ENCODE measurements around the gene ZNF644. TPM values are rescaled to one million over a fixed set of nuclear protein-coding genes. Genes with fewer than 3 reads are reported as not detected.
"Not testable (repeated sequence)": the region's sequence is repeated elsewhere in the genome, so short reads cannot be mapped to it uniquely, and the experiment has no call there.

Gene ZNF644
- total RNA-seq, 1 donor from 2014 or later = 18.3 TPM

DNA sequence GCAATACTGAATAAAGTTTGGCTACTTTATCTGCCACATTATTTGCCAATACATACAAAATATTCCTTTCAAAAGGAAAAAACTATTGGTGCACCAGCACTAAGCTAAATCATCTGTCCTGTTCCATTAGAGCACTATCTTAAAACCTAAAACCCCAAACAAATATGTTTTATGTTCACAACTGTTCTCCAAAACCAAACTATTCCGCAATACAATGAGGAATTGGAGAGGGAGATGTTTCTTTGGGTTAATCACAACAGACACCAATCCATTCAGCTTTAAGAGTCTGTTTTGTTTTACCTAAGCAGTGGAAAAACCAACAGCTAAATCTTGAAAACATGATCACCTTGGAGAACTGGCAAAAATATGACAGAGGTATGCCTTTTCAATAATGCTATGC is 85.1 kb downstream of the ZNF644 start:
- DNase-seq (ENCODE audit: low spot score) = no peak
- ATAC-seq = no peak

DNA sequence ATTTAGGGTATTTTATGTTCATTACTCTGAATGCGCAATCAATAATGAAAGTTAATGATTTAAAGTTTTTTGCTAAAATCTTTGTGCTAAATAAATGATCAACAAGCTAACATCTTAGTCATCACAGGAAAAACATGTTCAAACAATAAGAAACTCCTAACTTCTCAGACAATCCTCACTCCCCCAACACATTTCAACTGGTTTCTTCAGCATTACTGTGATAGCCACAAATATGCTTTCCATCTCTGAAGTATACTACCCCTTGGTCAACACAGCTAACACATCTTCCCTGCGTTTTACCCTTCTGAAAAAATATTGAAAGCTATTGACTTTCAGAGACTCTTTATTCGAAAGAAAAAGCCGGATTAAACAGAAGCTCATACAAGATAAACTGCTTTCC is 85.8 kb downstream of the ZNF644 start:
- ATAC-seq (no peak), DNase-seq (ENCODE audit: low spot score) (no peak)

GRCh38 chr1:90928231-90928630 is 93.6 kb downstream of the ZNF644 start:
- DNase-seq (ENCODE audit: low spot score) = not testable (repeated sequence)

DNA sequence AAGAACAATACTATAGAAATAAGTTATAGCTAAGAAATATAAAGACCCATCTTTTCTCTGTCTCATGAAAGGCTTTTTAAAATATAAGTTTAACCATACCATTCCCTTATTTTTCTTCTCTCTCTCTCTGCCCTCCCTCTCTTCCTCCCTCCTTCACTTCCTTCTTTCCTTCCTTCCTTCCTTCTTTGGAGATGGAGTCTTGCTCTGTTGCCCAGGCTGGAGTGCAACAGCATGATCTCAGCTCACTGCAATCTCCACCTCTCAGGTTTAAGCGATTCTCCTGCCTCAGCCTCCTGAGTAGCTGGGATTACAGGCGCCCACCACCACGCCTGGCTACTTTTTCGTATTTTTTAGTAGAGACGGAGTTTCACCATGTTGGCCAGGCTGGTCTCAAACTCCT is 94.2 kb downstream of the ZNF644 start:
- not testable (repeated sequence) for DNase-seq (ENCODE audit: low spot score); ATAC-seq

More at GRCh38 chr1:90928231-90928630, 93.6 kb downstream of the ZNF644 start:
- not testable (repeated sequence) for ATAC-seq

DNA sequence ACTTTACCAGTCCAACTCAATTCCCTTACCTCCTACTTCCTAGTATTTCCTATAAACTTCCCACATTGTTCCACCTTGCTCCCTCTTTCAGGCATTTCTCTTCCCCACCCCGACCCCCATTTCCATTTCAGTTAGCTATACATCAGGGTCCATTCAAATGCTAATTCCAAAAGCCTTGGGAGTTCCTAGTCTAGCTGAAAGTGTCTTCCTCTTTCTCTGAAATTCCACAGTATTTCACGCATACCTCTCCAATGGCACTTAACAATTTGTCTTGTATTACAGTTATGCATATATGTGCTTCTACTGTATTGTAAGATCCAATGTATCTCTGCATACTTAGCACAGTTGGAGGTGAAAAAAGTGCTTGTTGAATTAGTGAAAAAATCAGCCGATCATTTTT is 94.9 kb downstream of the ZNF644 start:
- DNase-seq (ENCODE audit: low spot score) = no peak

DNA sequence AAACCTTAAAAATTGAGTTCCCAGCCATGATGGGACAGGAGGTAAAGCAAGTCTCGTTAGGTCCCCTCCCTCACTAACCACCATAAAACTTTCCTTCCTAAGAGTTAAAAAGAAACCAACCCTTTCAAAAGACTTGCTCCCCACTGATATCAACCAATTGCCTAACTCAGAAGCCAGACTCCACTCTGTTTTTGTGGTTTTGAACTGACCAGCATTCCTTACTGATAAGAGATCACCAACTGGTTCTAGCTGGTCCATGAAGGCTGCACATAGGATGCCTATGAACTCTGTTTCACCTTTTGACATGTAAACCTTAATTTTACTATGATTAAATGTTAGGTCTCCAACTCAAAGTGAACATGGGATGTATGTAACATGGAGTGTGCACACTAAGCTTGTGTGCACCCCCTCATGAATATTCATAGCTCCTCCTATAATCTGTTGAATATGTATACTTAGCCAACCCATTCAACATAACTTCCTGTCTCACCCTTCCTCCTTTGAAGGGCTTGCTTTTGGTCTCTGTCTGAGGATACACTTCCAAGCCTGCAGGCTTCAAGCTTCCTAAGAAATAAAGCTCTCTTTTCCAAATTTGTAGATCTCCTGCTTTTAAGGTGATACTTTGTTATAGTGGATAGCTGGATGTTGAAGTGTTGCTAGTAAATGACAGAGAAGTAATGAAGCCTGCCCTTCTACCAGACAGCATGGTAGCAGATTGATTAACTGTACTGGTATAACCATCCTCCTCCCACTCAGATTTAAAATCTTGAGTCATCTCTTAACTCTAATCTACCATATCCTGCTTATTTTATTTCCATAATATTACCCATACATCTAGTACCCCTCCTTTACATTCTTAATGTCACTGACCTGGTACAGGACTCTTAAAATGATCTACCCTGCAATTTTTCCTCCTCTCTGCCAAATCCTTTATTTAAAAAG is 95.6 kb downstream of the ZNF644 start:
- DNase-seq (ENCODE audit: low spot score) = no peak
- peak; percentile 26 for ATAC-seq

More for the DNA sequence above, 94.9 kb downstream of the ZNF644 start:
- no peak for ATAC-seq

DNA sequence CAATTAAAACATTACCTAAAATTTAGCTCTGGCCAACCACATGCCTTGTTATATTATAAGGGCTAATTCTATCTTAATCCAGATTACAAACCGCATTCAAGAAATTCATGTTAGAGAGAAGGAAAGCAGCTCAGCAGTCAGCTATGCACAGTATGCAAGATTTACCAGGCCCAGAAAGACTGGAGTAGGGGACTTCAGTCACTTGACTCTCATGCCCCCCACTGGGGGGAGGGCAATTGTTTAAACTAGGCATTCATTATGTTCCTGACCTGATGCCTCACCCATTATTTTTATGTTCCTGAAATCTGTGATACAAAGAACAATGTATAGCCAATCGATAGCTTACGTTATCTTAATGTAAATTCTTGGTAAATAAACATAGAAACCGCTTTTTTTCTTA is 96.9 kb downstream of the ZNF644 start:
- no peak for DNase-seq (ENCODE audit: low spot score)

DNA sequence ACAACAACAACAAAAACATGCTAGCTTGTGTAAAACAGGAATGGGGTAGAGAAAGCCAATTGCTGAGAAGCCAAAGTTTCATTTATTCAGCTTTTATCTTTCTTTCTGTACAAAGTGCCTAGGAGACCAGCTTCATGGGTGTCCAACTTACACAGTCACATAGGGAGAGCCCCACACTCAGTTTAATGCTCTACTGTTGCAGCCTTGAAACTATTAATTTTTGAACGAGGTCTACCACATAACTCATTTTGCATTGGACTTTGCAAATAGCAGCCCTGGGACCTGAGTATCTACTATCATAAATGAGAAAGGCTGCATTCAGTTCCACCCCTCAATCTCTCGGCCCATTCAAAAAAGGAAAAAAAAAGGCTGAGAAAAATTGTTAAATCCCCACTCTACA is 98.8 kb downstream of the ZNF644 start:
- ATAC-seq (no peak), DNase-seq (ENCODE audit: low spot score) (no peak)

More for the DNA sequence above, 96.9 kb downstream of the ZNF644 start:
- no peak for ATAC-seq

DNA sequence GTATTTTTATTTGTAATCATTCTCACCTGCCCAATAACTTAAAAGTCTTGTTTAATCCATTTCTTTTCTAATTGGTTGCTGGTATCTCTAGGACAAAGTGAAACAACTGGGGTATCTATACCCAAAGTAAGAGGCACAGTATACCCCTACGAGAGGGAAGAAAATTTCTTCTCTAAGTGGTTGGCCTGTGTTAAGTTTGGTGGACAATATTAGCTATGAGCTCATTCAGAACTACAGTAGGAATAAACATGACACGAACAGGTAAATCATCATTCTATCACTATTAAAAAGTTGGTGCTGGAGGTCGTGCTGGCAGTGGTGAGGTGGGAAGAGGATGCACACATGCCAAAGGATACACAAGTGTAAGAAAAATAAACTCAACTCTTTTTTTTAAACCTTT is 99.6 kb downstream of the ZNF644 start:
- DNase-seq (ENCODE audit: low spot score) = no peak
- ATAC-seq = peak; percentile 17

GRCh38 chr1:90919900-90920299 is 101.9 kb downstream of the ZNF644 start:
- DNase-seq (ENCODE audit: low spot score) (no peak), ATAC-seq (no peak)

DNA sequence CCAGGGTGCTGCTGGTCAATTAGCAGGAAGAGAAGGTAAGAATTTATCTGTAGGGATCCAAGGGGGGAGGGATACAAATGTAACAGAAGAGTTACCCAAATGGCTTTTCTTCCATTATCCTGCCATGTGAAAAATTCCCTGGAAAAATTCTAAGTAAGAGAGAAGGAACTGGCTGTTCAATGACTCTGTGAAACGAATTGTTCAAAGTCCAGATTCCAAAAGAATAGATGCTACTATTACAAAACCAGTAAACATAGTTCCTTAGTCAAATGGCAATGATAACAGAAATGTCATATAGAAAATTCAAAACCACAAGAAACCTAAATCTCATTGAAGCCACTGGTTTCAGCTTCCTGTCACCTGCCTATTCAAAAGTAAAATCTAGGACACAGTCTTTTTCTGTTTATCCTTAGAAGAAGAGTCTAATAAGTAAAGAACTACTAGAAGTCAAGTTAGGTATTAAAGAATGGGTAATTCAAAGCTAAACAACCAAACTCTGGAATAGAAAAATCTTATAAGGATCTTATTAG is 102.6 kb downstream of the ZNF644 start:
- no peak for DNase-seq (ENCODE audit: low spot score)
- peak; percentile 44 for ATAC-seq

- ATAC-seq (no peak), DNase-seq (ENCODE audit: low spot score) (no peak)
Measured at GRCh38 chr1:90911353-90911752, 110.5 kb downstream of the ZNF644 start.

GRCh38 chr1:90902672-90903071 is 119.2 kb downstream of the ZNF644 start:
- DNase-seq (ENCODE audit: low spot score) (no peak), ATAC-seq (no peak)

DNA sequence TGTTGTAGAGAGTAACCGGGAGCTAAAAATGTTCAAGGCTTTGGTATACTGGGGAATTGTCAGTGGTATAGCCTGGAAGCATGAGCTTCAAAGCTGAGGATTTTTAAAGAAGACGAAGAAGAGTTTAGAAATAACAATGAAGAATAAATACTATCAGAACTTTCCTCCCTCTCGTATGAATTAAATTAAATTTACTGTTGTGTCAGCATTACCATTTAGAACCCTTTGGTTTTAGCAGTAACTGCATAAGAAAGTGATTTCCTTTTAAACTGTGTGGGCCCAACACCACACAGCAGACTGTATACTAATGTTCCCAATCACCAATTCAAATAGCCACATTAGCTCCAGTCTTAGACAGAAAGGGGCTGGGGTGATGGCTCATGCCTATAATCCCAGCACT is 122.6 kb downstream of the ZNF644 start:
- no peak for DNase-seq (ENCODE audit: low spot score)
- no peak for ATAC-seq

DNA sequence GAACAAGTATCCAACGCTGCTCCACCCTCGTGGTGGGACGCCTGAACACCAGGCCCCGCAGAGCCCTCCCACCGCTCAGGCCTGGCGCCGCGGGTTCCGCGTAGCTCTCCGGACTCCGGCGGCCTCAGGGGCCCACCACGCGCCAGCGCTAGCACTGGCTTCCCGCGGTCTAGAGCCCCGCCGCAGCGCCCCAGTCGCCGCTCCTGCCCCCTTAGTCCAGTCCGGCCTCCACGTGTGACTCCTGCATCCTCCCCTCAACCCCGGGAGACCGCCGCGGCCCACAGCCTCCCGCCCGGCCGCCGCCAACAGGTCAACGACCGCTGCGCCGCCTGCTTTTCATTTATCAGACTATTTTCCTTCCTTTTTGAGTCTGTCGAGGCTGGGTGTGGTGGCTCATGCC is 128.2 kb downstream of the ZNF644 start:
- DNase-seq (ENCODE audit: low spot score) = not testable (repeated sequence)
- ATAC-seq = peak; percentile 27

GRCh38 chr1:90892884-90893283 is 129.0 kb downstream of the ZNF644 start:
- DNase-seq (ENCODE audit: low spot score); ATAC-seq: not testable (repeated sequence)

DNA sequence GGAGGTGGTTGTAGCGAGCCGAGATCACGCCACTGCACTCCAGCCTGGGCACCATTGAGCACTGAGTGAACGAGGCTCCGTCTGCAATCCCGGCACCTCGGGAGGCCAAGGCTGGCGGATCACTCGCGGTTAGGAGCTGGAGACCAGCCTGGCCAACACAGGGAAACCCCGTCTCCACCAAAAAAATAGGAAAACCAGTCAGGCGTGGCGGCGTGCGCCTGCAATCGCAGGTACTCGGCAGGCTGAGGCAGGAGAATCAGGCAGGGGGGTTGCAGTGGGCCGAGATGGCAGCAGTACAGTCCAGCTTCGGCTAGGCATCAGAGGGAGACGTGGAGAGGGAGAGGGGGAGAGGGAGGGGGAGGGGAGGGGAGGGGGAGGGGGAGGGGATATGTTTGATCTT is 129.6 kb downstream of the ZNF644 start:
- not testable (repeated sequence) for ATAC-seq; DNase-seq (ENCODE audit: low spot score)

DNA sequence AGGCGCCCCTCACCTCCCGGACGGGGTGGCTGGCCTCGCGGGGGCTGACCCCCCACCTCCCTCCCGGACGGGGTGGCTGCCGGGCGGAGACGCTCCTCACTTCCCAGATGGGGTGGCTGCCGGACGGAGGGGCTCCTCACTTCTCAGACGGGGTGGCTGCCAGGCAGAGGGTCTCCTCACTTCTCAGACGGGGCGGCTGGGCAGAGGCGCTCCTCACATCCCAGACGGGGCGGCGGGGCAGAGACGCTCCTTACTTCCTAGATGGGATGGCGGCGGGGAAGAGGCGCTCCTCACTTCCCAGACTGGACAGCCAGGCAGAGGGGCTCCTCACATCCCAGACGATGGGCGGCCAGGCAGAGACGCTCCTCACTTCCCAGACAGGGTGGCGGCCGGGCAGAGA is 130.1 kb downstream of the ZNF644 start:
- not testable (repeated sequence) for ATAC-seq; DNase-seq (ENCODE audit: low spot score)

DNA sequence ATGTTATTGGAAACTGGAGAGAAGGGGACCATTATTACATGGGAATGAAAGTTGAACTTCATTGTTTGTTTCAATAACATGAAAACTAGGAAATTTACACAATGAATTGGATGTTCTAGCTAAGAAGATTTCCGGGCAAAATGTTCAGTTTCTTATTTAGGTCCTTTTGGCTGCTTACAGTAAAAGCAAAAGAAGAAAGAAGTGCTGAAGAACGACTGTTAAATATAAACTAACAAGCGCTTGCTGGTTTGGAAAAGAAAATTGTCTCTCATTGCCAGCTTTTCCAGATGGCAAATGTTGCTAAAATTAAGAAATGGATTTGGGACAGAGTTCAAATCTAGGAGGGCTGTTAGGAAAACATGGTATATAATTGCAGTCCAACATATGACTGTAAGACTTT is 139.6 kb downstream of the ZNF644 start:
- DNase-seq (ENCODE audit: low spot score) = no peak
- ATAC-seq = no peak

DNA sequence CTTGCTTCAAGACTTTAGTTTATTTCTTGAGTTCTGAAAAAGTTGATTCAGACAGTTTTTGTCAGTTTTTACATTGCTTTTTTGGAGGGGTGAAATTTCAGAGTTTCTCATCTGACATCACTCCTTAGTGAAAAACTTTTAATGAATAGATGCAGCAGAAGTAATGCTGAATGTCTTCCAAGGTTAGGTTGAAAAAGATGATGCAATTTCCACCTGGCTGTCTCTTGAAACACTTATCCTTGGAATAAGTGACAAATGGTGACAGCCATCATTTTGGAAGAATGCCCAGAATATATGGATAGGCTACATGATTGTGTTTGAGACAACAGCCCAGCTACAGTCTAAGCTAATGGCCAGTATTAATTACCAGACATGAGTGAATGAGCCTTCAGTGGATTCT is 140.8 kb downstream of the ZNF644 start:
- DNase-seq (ENCODE audit: low spot score) (no peak), ATAC-seq (no peak)

DNA sequence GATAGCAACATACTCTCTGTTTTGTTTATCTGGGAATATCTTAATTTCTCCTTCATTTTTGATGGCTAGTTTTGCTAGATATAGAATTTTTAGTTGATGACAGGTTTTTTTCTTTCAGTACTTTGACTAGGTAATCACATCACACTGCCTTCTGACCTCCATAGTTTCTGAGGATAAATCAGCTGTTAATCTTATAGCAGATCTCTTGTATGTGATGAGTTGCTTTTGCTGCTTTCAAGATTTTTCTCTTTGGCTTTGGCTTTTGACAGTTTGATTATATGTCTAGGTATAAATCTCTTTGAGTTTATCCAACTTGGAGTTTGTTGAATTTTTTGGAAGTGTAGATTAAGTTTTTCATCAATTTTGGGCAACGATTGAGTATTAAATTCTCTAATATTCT is 142.6 kb downstream of the ZNF644 start:
- DNase-seq (ENCODE audit: low spot score) (no peak), ATAC-seq (no peak)

- no peak for DNase-seq (ENCODE audit: low spot score)
- ATAC-seq = no peak
Measured at GRCh38 chr1:90876101-90876500, 145.7 kb downstream of the ZNF644 start.

Data from left lobe of liver (tissue), 2 donors.